Muscle of back (tissue), 13 donors: ENCODE results near the gene ZNF485. TPM values are rescaled to one million over a fixed set of nuclear protein-coding genes. Genes with fewer than 3 reads are reported as not detected.
A peak's percentile ranks its signal among the peaks of the same experiment; 100 is the strongest.
"Not testable (repeated sequence)": the region's sequence is repeated elsewhere in the genome, so short reads cannot be mapped to it uniquely, and the experiment has no call there.

Source experiments
- DNase-seq, 3 donors: peaks; one replicate each; pipeline versions ENCODE4 v3.0.0 to v3.0.0-alpha.2; 2013
- long read RNA-seq, 9 donors: transcript quantifications; one replicate each; lab custom pipeline, GENCODE V29; 2026
- polyA plus RNA-seq, 10 donors: library from polyadenylated mRNA; unstranded; fragments of 120-200 nt; gene quantifications; one replicate each; pipeline ENCODE4 v1.2.1, GENCODE V29; 2013; ENCODE audit not compliant: insufficient read length in 10 of 10

The ZNF485 gene
- 1 to 10 TPM; 2.0 to 4.0 (median 3.3) TPM for polyA plus RNA-seq
- long read RNA-seq, donor 1, result 0 reads
- long read RNA-seq, donor 2, partial matches to known transcripts, result 0 of 2 reads
- long read RNA-seq, donor 2, other reads (novel, unspliced or antisense), result 0 of 2 reads
- long read RNA-seq, donor 3, result 0 reads
- long read RNA-seq, donor 4, result 0 reads
- long read RNA-seq, donor 5, result 0 reads
- long read RNA-seq, donor 6, partial matches to known transcripts, result 0 of 2 reads
- long read RNA-seq, donor 6, other reads (novel, unspliced or antisense), result 0 of 2 reads
- long read RNA-seq, donor 7, result 0 reads
- long read RNA-seq, donor 8, result 0 reads
- long read RNA-seq, donor 9, result 0 reads

- peak; percentile 54 to 89 (median 74) for DNase-seq
Observed at GRCh38 chr10:43606323-43607198, at the start of gene ZNF485. Gene ZNF485, plus strand, starts transcription at chr10:43606438. Its CDS starts 613 bp downstream, at chr10:43607051.

- no peak for DNase-seq
Observed at GRCh38 chr10:43557214-43557613, 49.0 kb upstream of the ZNF485 start.

GRCh38 chr10:43569681-43570080, 36.6 kb upstream of the ZNF485 start:
- no peak for DNase-seq

- DNase-seq, result no peak
Observed at GRCh38 chr10:43570971-43571370, 35.3 kb upstream of the ZNF485 start.

GRCh38 chr10:43573250-43574000, 32.8 kb upstream of the ZNF485 start:
- peak; percentile 17 to 46 (median 21) for DNase-seq

GRCh38 chr10:43574001-43574892, 32.0 kb upstream of the ZNF485 start, which contains the start of gene ZNF239:
Gene ZNF239, minus strand, starts transcription at chr10:43574616. Its CDS starts 16,537 bp downstream, at chr10:43558079.
- DNase-seq, result peak; percentile 83 to 97 (median 91)

GRCh38 chr10:43574906-43575305, 31.3 kb upstream of the ZNF485 start:
- DNase-seq, result no peak

- no peak for DNase-seq
Observed at GRCh38 chr10:43576062-43576461, 30.2 kb upstream of the ZNF485 start.

- DNase-seq, result no peak
Observed at GRCh38 chr10:43576580-43576979, 29.7 kb upstream of the ZNF485 start.

- no peak for DNase-seq
Observed at GRCh38 chr10:43584051-43584450, 22.2 kb upstream of the ZNF485 start.

- no peak for DNase-seq
Observed at GRCh38 chr10:43585046-43585445, 21.2 kb upstream of the ZNF485 start.

GRCh38 chr10:43585981-43586729, 20.1 kb upstream of the ZNF485 start:
- no peak for DNase-seq

- DNase-seq, result not testable (repeated sequence)
Observed at GRCh38 chr10:43586730-43587115, 19.5 kb upstream of the ZNF485 start.

GRCh38 chr10:43591303-43591904, 14.8 kb upstream of the ZNF485 start:
- no peak for DNase-seq

GRCh38 chr10:43594944-43595589, 11.2 kb upstream of the ZNF485 start:
- DNase-seq, result peak; percentile 10 to 52 (median 38)

GRCh38 chr10:43595739-43596298, 10.4 kb upstream of the ZNF485 start:
- no peak for DNase-seq

GRCh38 chr10:43596546-43596945, 9.7 kb upstream of the ZNF485 start:
- DNase-seq, result peak in 1 of 3 donors; percentile 8

- peak; percentile 9 to 34 (median 20) for DNase-seq
Observed at GRCh38 chr10:43598446-43598845, 7.8 kb upstream of the ZNF485 start.

GRCh38 chr10:43599333-43599732, 6.9 kb upstream of the ZNF485 start:
- no peak for DNase-seq
